NCI-H345 treated with DMSO at 0.1 percent for 48 hours (cell line): ENCODE measurements around the gene NOS2.
"Not testable (repeated sequence)": the region's sequence is repeated elsewhere in the genome, so short reads cannot be mapped to it uniquely, and the experiment has no call there.

ENCODE experiments used
- DNase-seq: peaks from one replicate; lab custom pipeline; 2025; ENCODE audit not compliant: unreplicated experiment; lab: John Stamatoyannopoulos, UW

Gene NOS2

GRCh38 chr17:27756467-27757371 lies 43.6 kb downstream of the NOS2 start:
- peak; percentile 7 for DNase-seq

GRCh38 chr17:27755706-27756466 lies 44.4 kb downstream of the NOS2 start:
- DNase-seq: no peak

- no peak for DNase-seq
These were observed 45.8 kb downstream of the NOS2 start for GRCh38 chr17:27754549-27754948.

GRCh38 chr17:27753726-27754125 lies 46.6 kb downstream of the NOS2 start:
- DNase-seq: not testable (repeated sequence)

GRCh38 chr17:27752831-27753619 lies 47.3 kb downstream of the NOS2 start:
- DNase-seq: not testable (repeated sequence)

GRCh38 chr17:27751622-27752490 lies 48.5 kb downstream of the NOS2 start:
- DNase-seq: no peak

GRCh38 chr17:27751166-27751565 lies 49.2 kb downstream of the NOS2 start:
- DNase-seq: no peak

- DNase-seq: not testable (repeated sequence)
These were observed 50.7 kb downstream of the NOS2 start for GRCh38 chr17:27749562-27750150.

- DNase-seq: no peak
These were observed 51.9 kb downstream of the NOS2 start for GRCh38 chr17:27748360-27748825.

- DNase-seq: no peak
These were observed 52.6 kb downstream of the NOS2 start for GRCh38 chr17:27747462-27748359.

- no peak for DNase-seq
These were observed 53.4 kb downstream of the NOS2 start for GRCh38 chr17:27746881-27747280.

GRCh38 chr17:27746320-27746719 lies 54.0 kb downstream of the NOS2 start:
- DNase-seq: not testable (repeated sequence)

- not testable (repeated sequence) for DNase-seq
These were observed 55.0 kb downstream of the NOS2 start for GRCh38 chr17:27745207-27745830.

GRCh38 chr17:27743281-27743885 lies 56.9 kb downstream of the NOS2 start:
- no peak for DNase-seq

GRCh38 chr17:27741971-27742575 lies 58.3 kb downstream of the NOS2 start:
- DNase-seq: no peak

GRCh38 chr17:27741361-27741861 lies 58.9 kb downstream of the NOS2 start:
- no peak for DNase-seq

- DNase-seq: not testable (repeated sequence)
These were observed 59.8 kb downstream of the NOS2 start for GRCh38 chr17:27740541-27740940.
